Upper lobe of right lung (tissue), 1 donor: ENCODE measurements around the gene XRRA1. TPM values are rescaled to one million over a fixed set of nuclear protein-coding genes. Genes with fewer than 3 reads are reported as not detected.

Experiments used
- ATAC-seq: fragments of 200-7000 bp; cut with Tn5 transposase; one replicate; pipeline ENCODE4 v1.9.1; 2020; ENCODE audit warnings: mild to moderate bottlenecking, moderate library complexity
- DNase-seq: peaks from one replicate; pipeline ENCODE4 v3.0.0-alpha.2; 2020
- H3K27ac ChIP-seq: fragments of 200-600 bp; one replicate; pipeline ENCODE4 v1.8.0; 2022
- H3K27me3 ChIP-seq: fragments of 200-600 bp; one replicate; pipeline ENCODE4 v1.8.0; 2022; ENCODE audit warnings: mild to moderate bottlenecking
- H3K36me3 ChIP-seq: fragments of 200-600 bp; one replicate; pipeline ENCODE4 v1.8.0; 2022
- H3K4me1 ChIP-seq: fragments of 200-600 bp; one replicate; pipeline ENCODE4 v1.8.0; 2022
- H3K4me3 ChIP-seq: fragments of 200-600 bp; one replicate; pipeline ENCODE4 v1.8.0; 2022; ENCODE audit warnings: mild to moderate bottlenecking
- H3K9me3 ChIP-seq: fragments of 200-600 bp; one replicate; pipeline ENCODE4 v1.8.0; 2022
- intact Hi-C: fragments of 100-400 bp; cut with DNase I; formaldehyde crosslinking; loops from one replicate; pipeline ENCODE4 v1.11.0; 2022
- total RNA-seq: library from RNA; stranded (reverse); fragmentation: NEBNext Ultra II Directional; extraction: Animal tissue kit (Norgen Biotek cat#: 25700); gene quantifications from one replicate; pipeline ENCODE4 v1.2.1, GENCODE V29; 2021
- TF ChIP-seq, protein P1 (sequence below): fragments of 200-600 bp; IDR thresholded peaks from one replicate; pipeline ENCODE4 v1.8.0; 2022; ENCODE audit warnings: antibody characterized with exemption
- donor health status: DM: no; HTN: yes; CAD: no; lungs with severe emphysema.

XRRA1 gene
- total RNA-seq, 1 donor from 2014 or later: 10.6 TPM

DNA sequence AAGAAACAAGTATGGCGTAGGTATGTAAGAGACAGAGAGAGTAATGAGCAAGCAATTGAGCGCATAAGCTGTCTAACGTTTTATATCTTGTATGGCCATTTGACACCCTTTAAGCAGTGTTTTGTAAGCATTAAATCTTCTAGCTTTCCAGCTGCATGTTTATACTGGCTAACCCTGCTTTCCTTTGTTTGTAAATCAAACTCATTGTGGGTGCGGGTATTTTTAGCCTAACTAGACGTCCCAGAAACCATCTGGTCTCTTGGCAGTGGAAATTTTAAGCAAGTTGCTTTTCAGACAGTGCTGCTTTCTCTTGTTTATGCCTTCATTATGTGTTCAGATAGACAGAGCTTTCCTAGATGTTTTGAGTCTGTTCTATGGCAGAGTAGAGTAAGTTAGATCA, 126.7 kb downstream of the XRRA1 start:
- no peak for DNase-seq
- H3K9me3 ChIP-seq: no peaks in the 10 kb centered on the region
- TF ChIP-seq, protein P1, sequence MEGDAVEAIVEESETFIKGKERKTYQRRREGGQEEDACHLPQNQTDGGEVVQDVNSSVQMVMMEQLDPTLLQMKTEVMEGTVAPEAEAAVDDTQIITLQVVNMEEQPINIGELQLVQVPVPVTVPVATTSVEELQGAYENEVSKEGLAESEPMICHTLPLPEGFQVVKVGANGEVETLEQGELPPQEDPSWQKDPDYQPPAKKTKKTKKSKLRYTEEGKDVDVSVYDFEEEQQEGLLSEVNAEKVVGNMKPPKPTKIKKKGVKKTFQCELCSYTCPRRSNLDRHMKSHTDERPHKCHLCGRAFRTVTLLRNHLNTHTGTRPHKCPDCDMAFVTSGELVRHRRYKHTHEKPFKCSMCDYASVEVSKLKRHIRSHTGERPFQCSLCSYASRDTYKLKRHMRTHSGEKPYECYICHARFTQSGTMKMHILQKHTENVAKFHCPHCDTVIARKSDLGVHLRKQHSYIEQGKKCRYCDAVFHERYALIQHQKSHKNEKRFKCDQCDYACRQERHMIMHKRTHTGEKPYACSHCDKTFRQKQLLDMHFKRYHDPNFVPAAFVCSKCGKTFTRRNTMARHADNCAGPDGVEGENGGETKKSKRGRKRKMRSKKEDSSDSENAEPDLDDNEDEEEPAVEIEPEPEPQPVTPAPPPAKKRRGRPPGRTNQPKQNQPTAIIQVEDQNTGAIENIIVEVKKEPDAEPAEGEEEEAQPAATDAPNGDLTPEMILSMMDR: no peak
- peaks cover 17% of the 10 kb centered on the region for H3K36me3 ChIP-seq
- H3K27ac ChIP-seq: peak overlapping the region; percentile 47
- no peaks in the 10 kb centered on the region for H3K27me3 ChIP-seq
- peaks cover 29% of the 10 kb centered on the region for H3K4me1 ChIP-seq
- intact Hi-C loops: no loop called here
- H3K4me3 ChIP-seq: no peak overlapping the region
- ATAC-seq: no peak

DNA sequence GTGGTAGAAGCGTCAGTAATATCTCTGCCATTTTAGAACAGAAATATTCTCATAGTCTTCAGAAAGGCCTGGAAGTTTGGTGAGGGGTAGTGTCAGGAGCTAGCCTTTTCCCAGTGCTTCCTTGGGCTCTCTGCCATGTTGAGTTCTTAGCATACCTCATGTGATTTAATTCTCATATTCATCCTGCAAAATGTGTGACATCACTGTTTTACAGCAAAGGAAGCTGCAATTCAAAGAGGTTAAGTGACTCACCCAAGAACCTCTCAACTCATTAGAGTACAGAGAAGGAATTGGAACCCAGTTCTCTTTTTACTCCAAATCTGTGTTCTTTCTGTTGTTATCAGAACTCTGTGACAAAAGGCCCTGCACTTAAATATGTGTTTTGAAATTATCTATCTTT, 128.1 kb downstream of the XRRA1 start:
- Histone ChIP-seq H3K27ac (no peak overlapping the region), H3K4me3 (no peak overlapping the region), H3K4me1 (peaks cover 29% of the 10 kb centered on the region), H3K36me3 (peaks cover 17% of the 10 kb centered on the region), H3K9me3 (no peaks in the 10 kb centered on the region), H3K27me3 (no peaks in the 10 kb centered on the region)
- intact Hi-C loops: no loop called here
- ATAC-seq (no peak), DNase-seq (no peak)
- TF ChIP-seq, protein P1: no peak

DNA sequence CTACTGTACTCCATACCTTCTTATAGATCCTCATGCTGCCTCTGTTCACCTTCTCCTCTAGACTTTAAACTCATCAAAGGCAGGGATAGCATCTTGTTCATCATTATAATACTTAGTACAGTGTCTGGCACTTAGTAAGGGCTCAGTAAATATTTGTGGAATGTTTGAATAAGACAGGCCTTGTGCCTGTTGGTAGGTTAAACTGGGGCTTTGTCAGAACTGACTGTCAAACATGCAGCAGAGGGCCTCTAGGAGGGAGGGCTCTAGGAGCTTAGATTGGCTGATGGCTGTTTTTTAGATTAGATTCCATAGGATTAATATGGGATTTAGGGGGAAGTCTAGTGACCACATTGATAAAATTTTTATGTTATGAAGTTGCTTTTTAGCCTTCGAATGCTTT, 129.5 kb downstream of the XRRA1 start:
- peaks cover 17% of the 10 kb centered on the region for H3K36me3 ChIP-seq
- TF ChIP-seq, protein P1: no peak
- no peaks in the 10 kb centered on the region for H3K27me3 ChIP-seq
- H3K9me3 ChIP-seq: no peaks in the 10 kb centered on the region
- H3K4me1 ChIP-seq: peaks cover 29% of the 10 kb centered on the region
- no peak overlapping the region for H3K27ac ChIP-seq
- no peak overlapping the region for H3K4me3 ChIP-seq
- intact Hi-C loops: no loop called here
- ATAC-seq (no peak), DNase-seq (no peak)

DNA sequence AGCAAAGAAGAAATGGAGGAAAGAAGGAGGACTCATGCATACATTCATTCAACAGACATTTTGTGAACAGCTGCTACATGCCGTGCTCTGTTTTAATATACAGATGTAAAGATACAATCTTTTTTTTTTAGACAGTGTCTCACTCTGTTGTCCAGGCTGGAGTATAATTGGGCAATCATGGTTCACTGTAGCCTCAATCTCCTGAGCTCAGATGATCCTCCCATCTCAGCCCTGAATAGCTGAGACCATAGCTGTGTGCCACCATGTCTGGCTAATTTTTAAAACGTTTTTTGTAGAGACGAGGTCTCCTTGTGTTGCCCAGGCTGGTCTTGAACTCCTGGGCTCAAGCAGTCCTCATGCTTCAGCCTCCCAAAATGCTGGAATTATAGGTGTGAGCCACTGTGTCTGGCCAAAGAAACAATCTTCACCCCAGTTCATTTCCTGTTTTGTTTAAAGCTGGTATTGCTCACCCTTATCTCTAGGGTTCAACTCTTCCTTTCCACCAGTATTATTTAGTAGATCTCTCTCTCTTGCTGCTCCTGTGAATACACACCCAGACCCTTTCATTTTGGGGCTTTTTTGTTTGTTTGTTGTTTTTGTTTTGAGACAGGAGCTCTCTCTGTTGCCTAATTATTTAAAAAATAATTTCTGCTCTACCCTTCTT, 130.5 kb downstream of the XRRA1 start:
- no peak for ATAC-seq
- H3K27me3 ChIP-seq: no peaks in the 10 kb centered on the region
- H3K36me3 ChIP-seq: peaks cover 20% of the 10 kb centered on the region
- TF ChIP-seq, protein P1: no peak
- H3K4me3 ChIP-seq: no peak overlapping the region
- no peak for DNase-seq
- no peak overlapping the region for H3K27ac ChIP-seq
- intact Hi-C loops: no loop called here
- peaks cover 29% of the 10 kb centered on the region for H3K4me1 ChIP-seq
- H3K9me3 ChIP-seq: no peaks in the 10 kb centered on the region

DNA sequence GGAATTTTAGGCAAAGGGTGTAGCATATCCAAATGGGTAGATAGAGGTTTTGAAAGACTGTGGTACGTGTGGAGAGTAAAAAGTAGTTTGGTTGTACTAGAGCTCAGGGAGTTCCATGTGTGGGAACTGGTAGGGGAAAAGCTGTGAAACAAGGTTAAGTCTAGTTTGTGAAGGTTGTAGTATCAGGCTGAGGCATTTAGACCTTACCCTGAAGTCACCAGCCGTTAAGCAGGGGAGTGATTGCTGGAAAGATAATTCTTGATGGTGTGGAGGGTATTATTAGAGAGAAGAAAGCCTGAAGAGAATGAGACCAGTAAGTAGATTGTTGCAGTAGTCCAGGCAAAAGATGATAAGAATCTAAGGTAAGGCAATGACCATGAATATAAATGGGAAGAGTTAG, 132.2 kb downstream of the XRRA1 start:
- H3K4me1 ChIP-seq: peaks cover 15% of the 10 kb centered on the region
- no peak overlapping the region for H3K4me3 ChIP-seq
- intact Hi-C loops: no loop called here
- peaks cover 22% of the 10 kb centered on the region for H3K36me3 ChIP-seq
- ATAC-seq (no peak), DNase-seq (no peak)
- no peak overlapping the region for H3K27ac ChIP-seq
- no peaks in the 10 kb centered on the region for H3K27me3 ChIP-seq
- no peaks in the 10 kb centered on the region for H3K9me3 ChIP-seq
- TF ChIP-seq, protein P1: no peak

DNA sequence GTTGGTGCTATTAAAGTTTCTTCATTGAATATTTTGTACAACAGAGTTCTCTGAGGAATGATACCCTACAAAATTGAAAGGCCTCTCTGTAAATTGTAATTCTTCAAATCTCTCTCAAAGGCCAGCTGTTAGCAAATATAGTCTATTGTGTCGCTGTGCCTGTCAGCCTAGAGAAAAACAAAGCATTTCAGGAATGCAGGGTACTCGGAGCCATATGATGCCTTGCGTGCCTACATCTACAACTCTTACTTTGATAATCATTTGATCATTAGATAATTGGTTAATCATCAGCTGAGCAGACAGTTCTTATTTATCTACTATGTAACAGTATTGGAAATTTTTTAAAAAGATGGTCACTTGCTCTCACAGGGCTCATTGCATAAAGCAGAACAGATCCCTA, 132.9 kb downstream of the XRRA1 start:
- TF ChIP-seq, protein P1: no peak
- H3K4me3 ChIP-seq: no peak overlapping the region
- H3K4me1 ChIP-seq: peaks cover 15% of the 10 kb centered on the region
- DNase-seq (no peak), ATAC-seq (no peak)
- H3K9me3 ChIP-seq: no peaks in the 10 kb centered on the region
- peaks cover 22% of the 10 kb centered on the region for H3K36me3 ChIP-seq
- H3K27me3 ChIP-seq: no peaks in the 10 kb centered on the region
- no peak overlapping the region for H3K27ac ChIP-seq
- intact Hi-C loops: no loop called here
